ENCODE results near the gene ATP5F1B. TPM values are rescaled to one million over a fixed set of nuclear protein-coding genes. Genes with fewer than 3 reads are reported as not detected.
A peak's percentile ranks its signal among the peaks of the same experiment; 100 is the strongest.

Gene ATP5F1B
- total and polyA plus RNA-seq, 9 of the 15 experiments (the other 6 are each of a cell fraction or from before 2014, with no cell fraction given) = 908 to 3,125 (median 1,482) TPM

GRCh38 chr12:56687223-56688128 lies 41.7 kb upstream of the ATP5F1B start (continued):
- TF ChIP-seq RNF219 (CRISPR knock-in tag; IDR thresholded peaks at IDR 0.05) (no peak), ZNF583 (CRISPR knock-in tag; IDR thresholded peaks at IDR 0.05) (no peak), BHLHE40 (IDR thresholded peaks at IDR 0.05; ENCODE audit: low read length) (peak; percentile 66), NRF1 (conservative IDR thresholded peaks at IDR 0.05 in 1 of 2, IDR thresholded peaks at IDR 0.05 in 1 of 2) (no peak), ATF4 (CRISPR knock-in tag; IDR thresholded peaks at IDR 0.05) (no peak), GTF2A2 (tag; IDR thresholded peaks at IDR 0.05) (no peak), PML (IDR thresholded peaks at IDR 0.05; ENCODE audit: low read length) (no peak), KAT2B (IDR thresholded peaks at IDR 0.05; ENCODE audit: low read depth, low read length) (no peak), SIX5 (IDR thresholded peaks at IDR 0.05; ENCODE audit: borderline replicate concordance in 1 of 2, insufficient read depth in 1 of 2, low read depth in 1 of 2, low read length in 2 of 2) (no peak), GATA2 (CRISPR knock-in tag; IDR thresholded peaks at IDR 0.05) (no peak), GABPB2 (CRISPR knock-in tag; conservative IDR thresholded peaks at IDR 0.05) (no peak), FOSL1 (tag; conservative IDR thresholded peaks at IDR 0.05) (no peak), ERF (CRISPR knock-in tag; IDR thresholded peaks at IDR 0.05) (0 out of 2 replicates have a peak, but pooled peaks have one; percentile 67), MXI1 (IDR thresholded peaks at IDR 0.05; ENCODE audit: low read depth, low read length) (peak; percentile 33; the same call in 1 of the 2 replicates), ZNF318 (IDR thresholded peaks at IDR 0.05; ENCODE audit: borderline replicate concordance in 1 of 2, low read depth in 1 of 2) (no peak), NFATC3 (IDR thresholded peaks at IDR 0.05) (no peak)
